ENCODE data around the gene CCDC149.

- TF ChIP-seq POLR2AphosphoS5 (IDR thresholded peaks at IDR 0.05; ENCODE audit: low read depth, low read length) (no peak), REST (IDR thresholded peaks at IDR 0.05; ENCODE audit: insufficient read depth in 1 of 2, low read depth in 2 of 2, low read length in 2 of 2) (no peak), TAF1 (IDR thresholded peaks at IDR 0.05; ENCODE audit: borderline replicate concordance, insufficient read depth, low read length) (no peak), FOXP2 (optimal IDR thresholded peaks at IDR 0.05; ENCODE audit: borderline replicate concordance, extremely low read depth, extremely low read length, insufficient read depth) (no peak)
Measured at GRCh38 chr4:24914460-24914859, 1.6 kb upstream of the CCDC149 start.
